Loucy (cell line): ENCODE data around the gene MACROD2.

ENCODE experiments used
- H2AFZ ChIP-seq: fragments of 200-600 bp; sonication (generic); 2 replicates; pipeline ENCODE4 v1.6.0; 2016; ENCODE audit warnings: antibody characterized with exemption, mild to moderate bottlenecking, low read length, moderate library complexity
- H3F3A ChIP-seq: fragments of 200-600 bp; 2 replicates; pipeline ENCODE4 v1.6.0; 2016; ENCODE audit warnings: antibody characterized with exemption, low read depth, mild to moderate bottlenecking
- H3K27me3 ChIP-seq: fragments of 200-600 bp; sonication (generic); 2 replicates; pipeline ENCODE4 v1.6.1; 2014; ENCODE audit warnings: low read length, mild to moderate bottlenecking; ENCODE audit not compliant: insufficient read depth, poor library complexity, severe bottlenecking
- H3K36me3 ChIP-seq: fragments of 200-600 bp; sonication (generic); 2 replicates; pipeline ENCODE4 v1.6.1; 2016; ENCODE audit warnings: low read length; ENCODE audit not compliant: insufficient read depth
- H3K4me1 ChIP-seq: fragments of 200-600 bp; sonication (generic); 2 replicates; pipeline ENCODE4 v1.5.1; 2014; ENCODE audit warnings: low read length, mild to moderate bottlenecking; ENCODE audit not compliant: insufficient read depth, poor library complexity, severe bottlenecking
- H3K4me2 ChIP-seq: fragments of 200-600 bp; sonication (generic); 2 replicates; pipeline ENCODE4 v1.6.0; 2014; ENCODE audit warnings: antibody characterized with exemption, low read length, low read depth, mild to moderate bottlenecking; ENCODE audit not compliant: poor library complexity, severe bottlenecking
- H3K4me3 ChIP-seq: fragments of 200-600 bp; sonication (generic); 2 replicates; pipeline ENCODE4 v1.5.1; 2014; ENCODE audit warnings: low read length, mild to moderate bottlenecking, mixed read lengths; ENCODE audit not compliant: poor library complexity, severe bottlenecking
- H3K79me2 ChIP-seq: fragments of 200-600 bp; sonication (generic); 2 replicates; pipeline ENCODE4 v1.6.1; 2014; ENCODE audit warnings: low read length; ENCODE audit not compliant: insufficient read depth
- H3K9ac ChIP-seq: fragments of 200-600 bp; sonication (generic); 2 replicates; pipeline ENCODE4 v1.6.0; 2014; ENCODE audit warnings: mild to moderate bottlenecking, low read depth, low read length, moderate library complexity; ENCODE audit not compliant: poor library complexity, severe bottlenecking
- H3K9me2 ChIP-seq: fragments of 200-600 bp; sonication (generic); replicated peaks from 2 replicates; pipeline ENCODE4 v1.6.1; 2016; ENCODE audit warnings: low read depth, low read length, mixed read lengths
- H3K9me3 ChIP-seq: fragments of 200-600 bp; sonication (generic); 2 replicates; pipeline ENCODE4 v1.6.1; 2014; ENCODE audit warnings: mild to moderate bottlenecking, antibody characterized with exemption, low read length, low read depth; ENCODE audit not compliant: insufficient read depth
- H4K20me1 ChIP-seq: fragments of 200-600 bp; sonication (generic); 2 replicates; pipeline ENCODE4 v1.6.0; 2014; ENCODE audit warnings: antibody characterized with exemption, low read length, mild to moderate bottlenecking; ENCODE audit not compliant: insufficient read depth, poor library complexity, severe bottlenecking
- EZH2phosphoT487 ChIP-seq: fragments of 200-600 bp; IDR thresholded peaks from 2 replicates; pipeline ENCODE4 v1.6.1; 2018; ENCODE audit warnings: antibody characterized with exemption, mild to moderate bottlenecking, moderate library complexity, borderline replicate concordance
- TF ChIP-seq, protein P1 (sequence below): fragments of 200-600 bp; sonication (generic); conservative IDR thresholded peaks from 2 replicates; pipeline ENCODE4 v1.5.1; 2014; ENCODE audit warnings: mild to moderate bottlenecking, antibody characterized with exemption, low read length

The MACROD2 gene

DNA sequence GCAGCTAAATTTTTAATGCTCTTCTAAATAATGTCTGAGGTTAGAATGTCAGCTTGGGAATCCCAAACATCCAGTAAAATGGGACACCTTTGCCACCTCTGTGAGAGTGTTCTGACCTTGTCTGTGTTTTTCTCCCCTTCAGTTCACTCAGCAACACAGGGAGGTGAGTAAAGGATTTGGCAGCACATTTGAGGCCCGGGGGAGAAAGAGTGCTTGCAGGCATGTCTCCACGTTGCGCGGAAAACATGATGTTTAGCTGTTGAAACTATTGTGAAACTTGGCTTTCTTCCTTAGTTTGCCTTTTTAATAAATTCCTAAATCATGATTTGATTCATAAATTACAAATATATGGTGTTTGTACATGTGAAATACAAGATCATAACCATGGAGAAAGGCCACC, 1049.9 kb downstream of the MACROD2 start:
- H2AFZ ChIP-seq, result no peak overlapping the region
- no peak overlapping the region for H3K4me2 ChIP-seq
- no peaks in the 10 kb centered on the region for H3K9me2 ChIP-seq
- H3K4me1 ChIP-seq, result peaks cover 18% of the 10 kb centered on the region
- H3K4me3 ChIP-seq, result no peak overlapping the region
- no peaks in the 10 kb centered on the region for H3K9me3 ChIP-seq
- H3K9ac ChIP-seq, result no peak overlapping the region
- no peaks in the 10 kb centered on the region; the same call in 1 of the 2 replicates for H3F3A ChIP-seq
- no peaks in the 10 kb centered on the region for H3K36me3 ChIP-seq
- TF ChIP-seq EZH2phosphoT487, result no peak
- TF ChIP-seq, protein P1, sequence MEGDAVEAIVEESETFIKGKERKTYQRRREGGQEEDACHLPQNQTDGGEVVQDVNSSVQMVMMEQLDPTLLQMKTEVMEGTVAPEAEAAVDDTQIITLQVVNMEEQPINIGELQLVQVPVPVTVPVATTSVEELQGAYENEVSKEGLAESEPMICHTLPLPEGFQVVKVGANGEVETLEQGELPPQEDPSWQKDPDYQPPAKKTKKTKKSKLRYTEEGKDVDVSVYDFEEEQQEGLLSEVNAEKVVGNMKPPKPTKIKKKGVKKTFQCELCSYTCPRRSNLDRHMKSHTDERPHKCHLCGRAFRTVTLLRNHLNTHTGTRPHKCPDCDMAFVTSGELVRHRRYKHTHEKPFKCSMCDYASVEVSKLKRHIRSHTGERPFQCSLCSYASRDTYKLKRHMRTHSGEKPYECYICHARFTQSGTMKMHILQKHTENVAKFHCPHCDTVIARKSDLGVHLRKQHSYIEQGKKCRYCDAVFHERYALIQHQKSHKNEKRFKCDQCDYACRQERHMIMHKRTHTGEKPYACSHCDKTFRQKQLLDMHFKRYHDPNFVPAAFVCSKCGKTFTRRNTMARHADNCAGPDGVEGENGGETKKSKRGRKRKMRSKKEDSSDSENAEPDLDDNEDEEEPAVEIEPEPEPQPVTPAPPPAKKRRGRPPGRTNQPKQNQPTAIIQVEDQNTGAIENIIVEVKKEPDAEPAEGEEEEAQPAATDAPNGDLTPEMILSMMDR, result no peak
- no peaks in the 10 kb centered on the region for H4K20me1 ChIP-seq
- H3K27me3 ChIP-seq, result no peaks in the 10 kb centered on the region
- no peaks in the 10 kb centered on the region for H3K79me2 ChIP-seq

DNA sequence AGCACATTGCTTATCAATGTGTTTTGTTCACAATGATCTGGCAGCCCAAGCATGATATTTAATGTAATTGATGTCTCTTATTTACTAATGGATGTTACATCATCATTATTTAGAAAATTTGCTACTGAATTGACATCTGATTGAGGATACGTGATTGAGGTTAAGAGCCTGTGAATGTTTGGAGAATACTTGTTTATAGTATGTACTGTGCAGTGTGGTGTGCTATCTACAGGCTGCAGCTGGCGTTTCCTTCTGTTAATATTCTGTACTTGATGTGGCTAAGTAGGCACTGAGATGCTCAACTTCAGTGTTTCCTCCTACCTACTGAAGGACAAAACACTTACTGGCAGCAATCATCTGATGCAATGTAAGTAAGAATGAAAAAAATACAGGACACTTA, 1051.7 kb downstream of the MACROD2 start:
- H3K79me2 ChIP-seq, result no peaks in the 10 kb centered on the region
- peaks cover 18% of the 10 kb centered on the region for H3K4me1 ChIP-seq
- no peaks in the 10 kb centered on the region for H3K9me3 ChIP-seq
- no peaks in the 10 kb centered on the region for H3K27me3 ChIP-seq
- H3F3A ChIP-seq, result no peaks in the 10 kb centered on the region; the same call in 1 of the 2 replicates
- H2AFZ ChIP-seq, result no peak overlapping the region
- H3K9ac ChIP-seq, result peak overlapping the region; percentile 37
- H4K20me1 ChIP-seq, result no peaks in the 10 kb centered on the region
- H3K36me3 ChIP-seq, result no peaks in the 10 kb centered on the region
- TF ChIP-seq, protein P1, result no peak
- no peak for TF ChIP-seq EZH2phosphoT487
- H3K4me2 ChIP-seq, result peak overlapping the region; percentile 56
- no peaks in the 10 kb centered on the region for H3K9me2 ChIP-seq
- peak overlapping the region; percentile 47 for H3K4me3 ChIP-seq

DNA sequence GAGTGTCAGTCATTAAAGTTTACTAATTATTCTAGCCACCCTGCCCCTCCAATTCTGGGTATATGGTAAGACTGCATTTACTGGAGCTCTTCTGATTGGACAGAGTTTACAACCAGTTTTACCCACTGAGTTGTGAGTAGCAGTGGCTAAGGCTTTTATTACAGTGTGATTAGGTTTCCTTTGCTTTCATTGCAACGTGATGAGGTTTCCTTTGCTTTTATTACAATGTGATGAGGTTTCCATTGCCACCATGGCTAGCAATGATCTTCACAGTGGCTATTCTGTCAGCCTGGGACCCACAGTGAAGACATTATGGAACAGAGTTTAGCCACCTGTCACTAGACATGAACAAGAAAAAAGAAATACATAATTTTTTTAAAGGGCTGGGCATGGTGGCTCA, 1052.3 kb downstream of the MACROD2 start:
- no peaks in the 10 kb centered on the region for H4K20me1 ChIP-seq
- H3F3A ChIP-seq, result no peaks in the 10 kb centered on the region; the same call in 1 of the 2 replicates
- no peaks in the 10 kb centered on the region for H3K79me2 ChIP-seq
- no peaks in the 10 kb centered on the region for H3K27me3 ChIP-seq
- H3K36me3 ChIP-seq, result no peaks in the 10 kb centered on the region
- TF ChIP-seq, protein P1, result no peak
- TF ChIP-seq EZH2phosphoT487, result no peak
- no peak overlapping the region for H2AFZ ChIP-seq
- peak overlapping the region; percentile 47 for H3K4me3 ChIP-seq
- no peaks in the 10 kb centered on the region for H3K9me2 ChIP-seq
- H3K9ac ChIP-seq, result peak overlapping the region; percentile 37
- peak overlapping the region; percentile 56 for H3K4me2 ChIP-seq
- peaks cover 18% of the 10 kb centered on the region for H3K4me1 ChIP-seq
- no peaks in the 10 kb centered on the region for H3K9me3 ChIP-seq
